ENCODE results near the gene ZNRD2. TPM values are rescaled to one million over a fixed set of nuclear protein-coding genes. Genes with fewer than 3 reads are reported as not detected.

The ZNRD2 gene
- polyA plus RNA-seq, 1 experiment, result 73.3 TPM

DNA sequence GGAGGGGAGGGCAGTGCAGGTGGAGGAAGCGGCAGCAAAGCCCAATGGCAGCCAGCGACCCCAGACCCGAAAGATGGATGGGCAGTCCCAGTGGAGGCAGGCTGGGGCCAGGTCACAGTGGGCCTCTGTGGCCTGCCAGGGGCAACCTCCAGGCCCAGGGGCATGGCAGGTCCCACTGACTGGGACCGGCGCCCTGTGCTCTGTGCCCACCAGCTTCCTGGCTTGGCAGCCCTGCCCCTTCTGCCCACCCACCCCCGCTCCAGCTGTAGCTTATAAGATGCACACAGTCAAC, 29.6 kb downstream of the ZNRD2 start:
- no peaks in the 10 kb centered on the region for H3K27me3 ChIP-seq (ENCODE audit: control insufficient read depth, insufficient read depth, low read length)
- POLR2A ChIA-PET, result no interaction called here
- peaks cover 21% of the 10 kb centered on the region for H3K36me3 ChIP-seq (ENCODE audit: control insufficient read depth, insufficient read depth, low read length)
- CTCF ChIA-PET, result interaction anchor here (1.8 kb wide), 1 partner anchor 59 kb away, joined by 8 read pairs; no protein-coding TSS in a partner anchor
- TF ChIP-seq, protein P1, sequence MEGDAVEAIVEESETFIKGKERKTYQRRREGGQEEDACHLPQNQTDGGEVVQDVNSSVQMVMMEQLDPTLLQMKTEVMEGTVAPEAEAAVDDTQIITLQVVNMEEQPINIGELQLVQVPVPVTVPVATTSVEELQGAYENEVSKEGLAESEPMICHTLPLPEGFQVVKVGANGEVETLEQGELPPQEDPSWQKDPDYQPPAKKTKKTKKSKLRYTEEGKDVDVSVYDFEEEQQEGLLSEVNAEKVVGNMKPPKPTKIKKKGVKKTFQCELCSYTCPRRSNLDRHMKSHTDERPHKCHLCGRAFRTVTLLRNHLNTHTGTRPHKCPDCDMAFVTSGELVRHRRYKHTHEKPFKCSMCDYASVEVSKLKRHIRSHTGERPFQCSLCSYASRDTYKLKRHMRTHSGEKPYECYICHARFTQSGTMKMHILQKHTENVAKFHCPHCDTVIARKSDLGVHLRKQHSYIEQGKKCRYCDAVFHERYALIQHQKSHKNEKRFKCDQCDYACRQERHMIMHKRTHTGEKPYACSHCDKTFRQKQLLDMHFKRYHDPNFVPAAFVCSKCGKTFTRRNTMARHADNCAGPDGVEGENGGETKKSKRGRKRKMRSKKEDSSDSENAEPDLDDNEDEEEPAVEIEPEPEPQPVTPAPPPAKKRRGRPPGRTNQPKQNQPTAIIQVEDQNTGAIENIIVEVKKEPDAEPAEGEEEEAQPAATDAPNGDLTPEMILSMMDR (IDR thresholded peaks at IDR 0.05; ENCODE audit: insufficient read depth, low read depth, low read length), result no peak
- no peak for DNase-seq (ENCODE audit: low read depth)
- H3K4me3 ChIP-seq (ENCODE audit: low read depth, low read length), result no peak overlapping the region

- no peaks in the 10 kb centered on the region for H3K27me3 ChIP-seq (ENCODE audit: control insufficient read depth, insufficient read depth, low read length)
- CTCF ChIA-PET, result interaction anchor here (1.2 to 6.5 kb wide), 3 partner anchors 10 to 64 kb away, joined by 3 to 43 read pairs (median 39); partner anchors contain the start of gene KCNK7
- no peak for DNase-seq (ENCODE audit: low read depth)
- POLR2A ChIA-PET, result interaction anchor here (0.6 kb wide), 1 partner anchor 245 kb away, joined by 8 read pairs; no protein-coding TSS in a partner anchor
- no peak overlapping the region for H3K4me3 ChIP-seq (ENCODE audit: low read depth, low read length)
- TF ChIP-seq, protein P1 (IDR thresholded peaks at IDR 0.05; ENCODE audit: insufficient read depth, low read depth, low read length), result no peak
- H3K36me3 ChIP-seq (ENCODE audit: control insufficient read depth, insufficient read depth, low read length), result peaks cover 25% of the 10 kb centered on the region
Measured at GRCh38 chr11:65604258-65604657, 34.0 kb downstream of the ZNRD2 start.

GRCh38 chr11:65606876-65607613, 36.8 kb downstream of the ZNRD2 start:
- Histone ChIP-seq H3K36me3 (ENCODE audit: control insufficient read depth, insufficient read depth, low read length) (peaks cover 29% of the 10 kb centered on the region), H3K4me3 (ENCODE audit: low read depth, low read length) (peak overlapping the region; percentile 18), H3K27me3 (ENCODE audit: control insufficient read depth, insufficient read depth, low read length) (no peaks in the 10 kb centered on the region)
- peak; percentile 86 for DNase-seq (ENCODE audit: low read depth)
- ChIA-PET CTCF (interaction anchor here (0.8 to 6.5 kb wide), 4 partner anchors 10 to 31 kb away, joined by 3 to 43 read pairs (median 22); partner anchors contain the start of genes EHBP1L1 and KCNK7), POLR2A (no interaction called here)
- TF ChIP-seq, protein P1 (IDR thresholded peaks at IDR 0.05; ENCODE audit: insufficient read depth, low read depth, low read length), result no peak

- Histone ChIP-seq H3K36me3 (ENCODE audit: control insufficient read depth, insufficient read depth, low read length) (peaks cover 30% of the 10 kb centered on the region), H3K4me3 (ENCODE audit: low read depth, low read length) (peak overlapping the region; percentile 18), H3K27me3 (ENCODE audit: control insufficient read depth, insufficient read depth, low read length) (no peaks in the 10 kb centered on the region)
- DNase-seq (ENCODE audit: low read depth), result no peak
- ChIA-PET POLR2A (no interaction called here), CTCF (interaction anchor here (0.8 to 6.5 kb wide), 4 partner anchors 9 to 32 kb away, joined by 3 to 43 read pairs (median 22); partner anchors contain the start of genes EHBP1L1 and KCNK7)
- TF ChIP-seq, protein P1 (IDR thresholded peaks at IDR 0.05; ENCODE audit: insufficient read depth, low read depth, low read length), result no peak
Measured at GRCh38 chr11:65607614-65608426, 37.5 kb downstream of the ZNRD2 start.

GRCh38 chr11:65609229-65609628, 39.0 kb downstream of the ZNRD2 start:
- ChIA-PET CTCF (interaction anchor here (0.9 to 1.2 kb wide), 4 partner anchors 16 to 68 kb away, joined by 3 to 4 read pairs (median 3); no protein-coding TSS in a partner anchor), POLR2A (no interaction called here)
- no peaks in the 10 kb centered on the region for H3K27me3 ChIP-seq (ENCODE audit: control insufficient read depth, insufficient read depth, low read length)
- DNase-seq (ENCODE audit: low read depth), result no peak
- H3K4me3 ChIP-seq (ENCODE audit: low read depth, low read length), result no peak overlapping the region
- H3K36me3 ChIP-seq (ENCODE audit: control insufficient read depth, insufficient read depth, low read length), result peaks cover 23% of the 10 kb centered on the region
- TF ChIP-seq, protein P1 (IDR thresholded peaks at IDR 0.05; ENCODE audit: insufficient read depth, low read depth, low read length), result no peak

All from BJ (cell line).